Umbilical cord (tissue), 2 donors: ENCODE data around the gene KCNA2. TPM values are rescaled to one million over a fixed set of nuclear protein-coding genes. Genes with fewer than 3 reads are reported as not detected.
A peak's percentile ranks its signal among the peaks of the same experiment; 100 is the strongest.

ENCODE experiments used
- DNase-seq: peaks from one replicate; pipeline ENCODE4 v3.0.0-alpha.2; 2015; ENCODE audit warnings: low spot score
- total RNA-seq: library from RNA; depleted of rRNA; stranded (reverse); fragments of >200 nt; gene quantifications from one replicate; pipeline ENCODE4 v1.2.3, GENCODE V29; 2014; ENCODE audit warnings: low replicate concordance; ENCODE audit not compliant: insufficient read depth

The KCNA2 gene
- total RNA-seq, 1 donor from 2014 or later, result 2.6 TPM

GRCh38 chr1:110628323-110629105, 22.4 kb upstream of the KCNA2 start:
- no peak for DNase-seq

DNA sequence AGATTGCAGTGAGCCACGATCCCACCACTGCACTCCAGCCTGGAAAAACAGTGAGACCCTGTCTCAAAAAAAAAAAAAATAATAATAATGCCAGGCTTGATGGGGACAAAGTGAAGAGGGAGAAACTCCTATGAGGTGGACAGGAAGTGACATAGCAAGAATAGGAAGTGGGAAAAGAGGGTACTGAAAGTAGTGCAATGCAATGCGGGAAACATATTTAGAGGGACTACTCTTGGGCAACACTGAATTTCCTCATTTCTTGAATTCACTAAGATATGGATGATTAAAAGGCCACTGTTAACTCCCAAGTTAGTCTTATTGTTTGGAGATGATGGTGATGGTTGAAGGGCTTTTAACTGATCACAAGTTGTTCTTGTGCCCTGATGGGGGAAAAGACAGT, 21.6 kb upstream of the KCNA2 start:
- no peak for DNase-seq

DNA sequence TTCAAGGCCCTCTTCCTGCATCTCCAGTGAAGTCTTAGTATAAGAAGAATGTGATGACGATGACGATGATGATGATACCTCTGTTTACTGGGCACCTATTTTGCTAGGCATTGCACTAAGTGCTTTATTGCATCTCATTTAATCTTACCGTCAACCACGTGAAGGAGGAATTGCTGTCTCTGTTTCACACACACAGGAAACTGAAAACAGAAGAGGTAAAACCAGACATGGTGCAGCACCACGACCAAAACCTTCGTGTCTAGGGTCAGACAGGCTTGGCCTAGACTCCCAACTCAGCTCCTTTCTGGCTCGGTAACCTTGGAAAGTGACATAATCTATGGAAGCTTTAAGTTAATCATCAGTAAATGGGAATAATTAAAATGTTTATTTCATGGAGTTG, 20.7 kb upstream of the KCNA2 start:
- no peak for DNase-seq

GRCh38 chr1:110620686-110621085, 14.5 kb upstream of the KCNA2 start:
- DNase-seq, result no peak

DNA sequence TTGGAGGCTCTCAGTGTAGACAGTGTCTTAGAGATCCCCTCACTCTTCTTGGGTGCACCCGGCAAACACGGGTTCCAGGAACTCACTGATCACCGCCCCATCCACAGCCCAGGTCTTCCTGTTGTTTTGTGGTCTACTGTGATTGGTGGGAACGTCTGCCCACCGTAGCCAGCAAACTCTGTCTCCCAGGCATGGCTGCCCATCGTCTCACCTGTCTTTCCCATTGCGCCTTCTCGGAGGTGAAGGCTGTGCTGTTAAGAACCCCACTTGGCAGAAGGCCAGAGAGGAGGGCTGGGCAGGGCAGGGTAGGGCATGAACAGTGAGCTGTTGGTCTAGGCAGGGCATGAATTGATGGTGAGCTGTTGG, 14.1 kb upstream of the KCNA2 start:
- no peak for DNase-seq

DNA sequence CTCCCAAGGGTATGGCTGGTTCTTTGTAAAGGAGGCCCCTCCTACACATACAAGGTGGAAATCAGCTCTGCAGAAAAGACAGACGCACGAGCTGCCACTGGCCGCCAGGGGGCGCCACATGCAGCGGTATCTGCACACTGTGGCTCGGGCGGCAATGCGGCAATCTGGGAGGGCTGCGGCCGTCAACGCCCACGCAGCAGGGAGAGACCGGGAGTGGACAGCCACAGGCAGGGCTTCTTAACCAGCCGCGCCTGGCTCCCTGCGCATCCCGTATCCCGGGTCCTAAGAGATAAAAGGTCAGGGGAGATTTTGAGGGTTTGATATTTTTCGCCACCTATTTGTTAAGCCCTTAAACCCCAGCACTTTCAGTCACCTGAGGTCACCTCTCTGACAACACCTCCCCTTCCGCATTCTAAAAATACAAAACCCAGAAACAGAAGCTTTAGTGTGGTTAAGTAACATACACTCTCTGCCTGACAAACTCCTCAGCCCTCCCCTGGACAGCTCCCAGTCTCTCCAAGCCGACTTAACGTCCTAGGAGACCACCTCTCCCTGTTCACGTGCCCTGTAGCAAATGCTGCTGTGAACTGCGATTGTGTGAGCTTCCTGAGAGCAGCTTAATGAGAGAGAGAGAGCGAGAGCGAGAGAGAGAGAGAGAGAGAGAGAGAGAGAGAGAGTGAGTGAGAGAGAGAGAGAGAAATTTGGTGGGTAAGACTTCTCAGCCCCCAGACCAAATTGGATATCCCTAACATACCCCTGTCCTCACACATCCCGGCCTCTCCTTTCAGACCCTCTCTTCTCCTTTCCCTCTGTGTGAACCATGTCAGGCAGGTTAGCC, 13.5 kb upstream of the KCNA2 start:
- DNase-seq, result peak; percentile 42

DNA sequence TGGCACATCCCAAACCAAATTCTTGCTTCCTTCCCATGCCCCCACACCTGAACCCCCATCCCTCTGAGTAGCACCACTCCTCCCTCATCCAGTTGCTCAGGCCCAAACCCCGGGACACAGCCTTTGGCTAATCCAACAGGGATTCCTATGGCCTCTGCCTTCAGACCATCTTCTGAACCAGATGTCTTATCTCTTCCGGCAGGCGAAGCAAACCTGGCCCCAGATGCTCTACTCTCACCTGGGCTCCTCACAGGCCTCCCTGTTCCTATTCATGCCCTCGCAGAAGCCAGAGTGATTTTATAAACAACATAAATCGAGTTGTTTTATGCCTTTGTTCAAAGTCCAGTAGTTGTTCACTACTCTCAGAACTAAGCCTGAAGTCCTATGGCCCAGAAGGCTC, 12.5 kb upstream of the KCNA2 start:
- DNase-seq, result no peak

DNA sequence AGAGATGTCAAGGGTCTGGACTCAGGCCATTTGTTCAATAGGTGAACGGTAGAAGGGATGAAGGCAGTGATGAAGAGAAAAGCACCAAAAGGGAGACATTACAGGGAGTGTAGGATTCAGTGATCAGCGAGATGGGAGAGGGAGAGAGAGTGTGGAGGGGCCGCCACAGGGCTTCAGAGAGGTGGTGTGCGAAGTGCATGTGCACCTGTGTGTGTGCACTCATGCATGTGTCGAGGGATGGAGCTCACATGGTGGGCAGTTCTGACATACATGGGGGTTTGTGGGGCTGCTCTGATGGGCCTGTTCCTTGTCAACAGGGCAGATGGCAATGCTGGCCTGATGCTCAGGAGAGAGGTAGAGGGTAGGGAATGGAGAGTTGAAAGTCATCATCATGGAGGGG, 11.4 kb upstream of the KCNA2 start:
- no peak for DNase-seq

DNA sequence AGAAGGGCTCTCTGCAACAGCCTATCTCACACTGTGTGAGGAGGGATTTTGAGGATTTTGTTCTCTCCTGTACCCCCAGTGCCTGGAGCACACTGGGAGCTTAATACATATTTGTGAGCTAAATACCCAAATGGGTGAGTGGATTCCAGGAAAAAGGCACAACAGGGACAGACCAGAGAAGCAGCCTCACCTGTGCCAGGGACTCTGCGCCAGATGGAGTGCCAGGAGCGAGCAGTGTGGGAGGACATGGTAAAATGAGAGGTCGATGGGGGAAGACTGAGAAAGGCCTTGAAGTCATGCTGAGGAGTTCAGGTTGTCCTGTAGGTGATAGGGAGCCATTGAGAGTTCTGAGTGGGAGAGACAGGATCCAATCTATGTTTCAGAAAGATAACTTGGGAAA, 11.0 kb upstream of the KCNA2 start:
- no peak for DNase-seq

GRCh38 chr1:110616587-110616986, 10.4 kb upstream of the KCNA2 start:
- DNase-seq, result no peak

GRCh38 chr1:110615548-110616130, 9.5 kb upstream of the KCNA2 start:
- peak; percentile 72 for DNase-seq

DNA sequence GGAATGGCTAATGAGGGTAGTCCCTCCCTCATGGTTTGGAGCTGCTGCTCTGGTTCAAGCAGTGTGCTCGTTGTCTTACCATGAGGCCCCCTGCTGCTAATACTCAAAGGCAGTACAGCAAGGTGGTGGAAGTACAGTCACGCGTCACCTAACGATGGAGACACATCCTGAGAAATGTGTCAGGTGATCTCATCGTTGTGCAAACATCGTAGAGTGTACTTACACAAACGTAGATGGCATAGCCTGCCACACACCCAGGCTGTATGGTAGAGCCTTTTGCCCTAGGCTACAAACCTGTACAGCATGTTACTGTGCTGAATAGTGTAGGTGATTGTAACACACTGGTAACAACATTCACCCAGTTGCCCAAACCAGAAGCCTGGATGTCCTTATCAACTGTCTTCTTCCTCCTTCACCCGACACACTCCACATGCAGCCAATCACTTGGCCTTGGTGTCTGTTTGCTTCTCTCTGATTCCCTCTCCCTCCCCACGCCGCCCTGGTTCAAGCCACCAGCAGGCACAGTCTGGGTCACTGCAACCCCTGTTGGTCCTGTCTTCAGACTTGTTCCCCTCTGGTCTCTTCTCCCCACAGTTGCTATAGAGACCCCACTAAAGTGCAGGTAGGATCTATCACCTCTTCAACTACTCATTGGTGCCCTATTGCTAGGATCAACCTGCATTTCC, 6.0 kb upstream of the KCNA2 start:
- DNase-seq, result no peak

DNA sequence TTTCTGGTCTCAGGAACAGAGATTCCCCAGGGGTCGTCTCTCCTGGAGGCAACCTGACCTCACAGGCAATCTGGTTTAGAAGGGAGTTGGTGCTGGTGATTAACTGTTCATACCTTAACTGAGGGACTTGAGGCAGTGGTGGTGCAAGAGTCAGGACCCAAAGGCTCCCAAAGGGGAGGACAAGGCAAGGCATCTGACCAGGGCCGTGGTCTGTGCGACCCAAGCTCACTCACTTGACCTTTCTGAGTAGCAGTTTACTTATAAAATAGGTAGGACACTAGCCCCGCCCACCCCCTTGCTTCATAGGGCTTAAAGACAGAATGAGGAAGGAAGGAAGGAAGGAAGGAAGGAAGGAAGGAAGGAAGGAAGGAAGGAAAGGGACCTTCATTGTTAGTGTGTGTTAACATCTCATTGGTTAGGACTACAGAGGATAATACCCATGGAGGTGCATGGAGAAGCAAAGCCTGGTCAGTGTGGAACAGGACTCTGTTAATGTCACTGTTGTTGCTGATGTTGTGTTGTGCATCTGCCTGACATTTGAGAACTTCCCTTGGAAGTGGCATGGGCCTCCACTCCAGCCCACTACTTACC, 4.6 kb upstream of the KCNA2 start:
- DNase-seq, result no peak

DNA sequence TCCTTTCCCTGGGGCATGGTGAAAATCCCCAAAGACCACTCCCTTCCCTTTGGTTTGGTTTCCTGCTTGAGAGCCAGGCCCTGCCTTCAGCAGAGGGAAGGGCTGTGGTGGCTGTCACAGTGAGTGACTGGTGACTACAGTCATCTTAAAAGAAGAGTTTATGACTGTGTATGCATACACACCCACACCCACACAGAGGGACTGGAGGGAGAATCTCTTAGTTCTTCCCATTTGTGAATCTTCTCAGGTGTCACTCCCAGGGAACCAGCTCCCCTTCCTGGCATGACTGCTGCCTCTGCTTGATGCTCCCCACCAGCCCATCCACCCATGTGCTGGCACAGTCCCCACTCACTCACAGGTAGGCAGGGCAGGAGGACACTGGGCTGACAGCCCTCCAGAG, 3.9 kb upstream of the KCNA2 start:
- DNase-seq, result no peak

DNA sequence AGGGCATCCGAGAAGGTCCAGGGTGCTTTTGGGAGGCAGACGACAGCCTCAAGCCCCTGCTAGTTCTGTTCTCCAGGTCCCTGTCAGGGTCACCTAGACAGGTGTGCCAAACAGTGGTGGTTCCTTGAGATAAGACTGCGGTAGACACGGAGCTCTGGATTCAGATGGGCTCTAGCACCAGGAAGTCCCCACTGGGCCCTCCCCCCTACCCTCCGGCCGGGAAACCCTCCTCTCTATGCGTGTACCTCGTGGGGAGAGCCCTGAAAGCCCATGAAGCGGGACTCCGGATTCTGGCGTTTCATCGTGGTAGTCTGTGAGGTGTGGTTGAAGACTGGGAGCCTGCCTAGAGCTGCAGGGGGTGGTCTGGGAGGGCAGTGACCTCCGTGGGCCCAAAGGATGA, 2.1 kb upstream of the KCNA2 start:
- DNase-seq, result no peak

DNA sequence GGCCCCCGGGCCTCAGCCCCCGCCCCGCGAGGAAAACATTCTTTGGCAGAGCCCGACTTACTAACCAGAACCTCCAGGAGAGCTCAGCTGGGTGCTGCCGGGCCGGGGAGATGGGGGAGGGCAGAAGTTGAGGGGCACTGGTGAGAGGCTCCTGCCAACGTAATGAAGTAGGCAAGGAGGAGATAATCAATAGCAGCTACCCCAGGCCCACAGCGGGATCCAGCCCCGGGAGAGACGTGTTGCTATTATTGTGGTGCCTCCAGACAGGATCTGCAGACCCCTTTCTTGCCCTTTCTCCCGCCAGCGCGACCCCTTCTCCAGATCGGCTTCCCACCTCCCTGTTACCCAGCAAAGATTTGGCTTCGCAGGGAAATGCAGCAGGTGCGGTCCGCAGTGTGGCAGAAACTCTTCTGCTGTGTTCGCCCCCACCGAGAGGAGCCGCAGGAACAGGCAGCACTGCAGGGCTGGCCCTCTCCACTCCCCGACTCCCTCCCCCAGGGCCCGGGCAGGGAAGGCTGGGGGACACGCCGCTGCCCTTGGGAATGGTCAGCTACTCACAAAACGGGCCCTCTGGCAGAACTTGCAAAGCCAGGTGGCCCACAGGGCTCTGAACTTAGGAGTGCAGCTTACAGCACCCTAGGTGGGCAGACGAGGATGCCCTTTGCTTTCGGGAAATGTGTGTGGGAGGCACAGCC, 1.5 kb upstream of the KCNA2 start:
- DNase-seq, result no peak

GRCh38 chr1:110606657-110607535, 738 bp upstream of the KCNA2 start:
- DNase-seq, result peak; percentile 12

DNA sequence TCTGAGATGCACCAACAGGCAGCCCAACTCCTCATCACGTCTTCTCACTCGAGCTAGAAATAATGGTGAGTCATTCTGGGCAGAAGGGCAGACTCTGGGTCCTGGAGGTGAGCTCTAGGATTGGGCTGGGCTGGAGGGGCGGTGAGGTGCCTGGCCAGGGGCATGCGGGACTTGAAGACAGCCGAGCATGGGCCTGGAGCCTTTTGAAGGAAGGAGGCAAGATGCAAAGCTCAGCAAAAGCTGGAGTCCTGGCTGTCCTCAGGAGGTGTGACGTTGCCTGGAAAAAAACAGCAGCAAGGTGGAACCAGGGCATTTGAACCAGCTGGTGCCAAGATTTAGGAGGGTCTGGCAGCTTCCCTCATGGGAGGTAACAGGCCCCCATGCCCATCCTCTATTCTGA, 712 bp downstream of the KCNA2 start:
- DNase-seq, result no peak

DNA sequence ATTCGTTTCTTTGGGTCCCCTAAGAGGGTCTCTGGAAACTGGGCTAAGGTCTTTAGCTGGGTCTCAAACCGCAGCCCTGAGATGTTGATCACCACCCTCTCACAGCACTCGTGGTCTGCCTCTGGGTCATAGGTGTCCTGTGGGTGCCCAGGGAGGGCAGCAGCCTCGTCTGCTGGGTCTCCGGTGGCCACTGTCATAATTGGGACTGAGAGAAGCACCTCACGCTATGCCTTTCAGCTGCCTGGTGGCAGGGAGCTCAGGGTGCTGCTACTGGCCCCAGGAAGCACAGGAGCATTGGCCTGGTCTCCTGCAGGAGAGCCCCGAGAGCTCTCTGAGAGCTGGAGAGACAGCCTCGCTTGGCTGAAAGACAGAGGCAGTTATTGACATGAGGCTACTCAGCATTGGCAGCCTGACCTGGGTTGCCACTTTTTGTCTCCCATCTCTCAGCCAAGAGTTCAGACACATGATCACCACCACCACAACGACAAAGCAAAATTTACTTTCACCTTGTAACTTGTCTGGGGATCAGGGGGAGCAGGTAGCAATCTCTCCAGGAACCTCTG, 1.5 kb downstream of the KCNA2 start:
- no peak for DNase-seq

GRCh38 chr1:110603058-110603457, 3.1 kb downstream of the KCNA2 start:
- no peak for DNase-seq
